Liver (tissue), 9 donors: ENCODE results near the gene ZNF267. TPM values are rescaled to one million over a fixed set of nuclear protein-coding genes. Genes with fewer than 3 reads are reported as not detected.

Experiments used
- DNase-seq: peaks from one replicate; pipeline ENCODE4 v3.0.0-alpha.2; 2017; ENCODE audit warnings: low spot score
- H3K27ac ChIP-seq, 2 donors: one replicate each; pipeline ENCODE4 v1.7.0; 2013; ENCODE audit warnings: inconsistent platforms in 2 of 2, low read length in 2 of 2, control low read depth in 1 of 2, low read depth in 1 of 2, mild to moderate bottlenecking in 1 of 2
- H3K27me3 ChIP-seq, 4 donors: one replicate each; pipeline versions ENCODE4 v1.6.1 to v1.7.0; 2013; ENCODE audit warnings: low read length in 3 of 4, inconsistent platforms in 1 of 4, mild to moderate bottlenecking in 1 of 4, moderate library complexity in 1 of 4; ENCODE audit not compliant: control insufficient read depth in 4 of 4, insufficient read depth in 4 of 4
- H3K36me3 ChIP-seq, 4 donors: one replicate each; pipeline versions ENCODE4 v1.6.1 to v1.7.0; 2013; ENCODE audit warnings: low read length in 3 of 4, mild to moderate bottlenecking in 3 of 4, low read depth in 1 of 4, moderate library complexity in 1 of 4; ENCODE audit not compliant: control insufficient read depth in 4 of 4, insufficient read depth in 3 of 4
- H3K4me1 ChIP-seq, 4 donors: one replicate each; pipeline versions ENCODE4 v1.6.1 to v1.7.0; 2013; ENCODE audit warnings: low read length in 3 of 4, mild to moderate bottlenecking in 3 of 4, moderate library complexity in 1 of 4; ENCODE audit not compliant: control insufficient read depth in 4 of 4, insufficient read depth in 4 of 4
- H3K4me3 ChIP-seq, 3 donors: one replicate each; pipeline versions ENCODE4 v1.6.1 to v1.7.0; 2013; ENCODE audit warnings: low read length in 3 of 3, control low read depth in 1 of 3, low read depth in 1 of 3, mild to moderate bottlenecking in 1 of 3
- H3K9ac ChIP-seq, 2 donors: one replicate each; pipeline ENCODE4 v1.7.0; 2013; ENCODE audit warnings: low read length in 2 of 2, mild to moderate bottlenecking in 2 of 2, moderate library complexity in 2 of 2, control low read depth in 1 of 2, low read depth in 1 of 2
- H3K9me3 ChIP-seq, 4 donors: one replicate each; pipeline versions ENCODE4 v1.6.1 to v1.7.0; 2013; ENCODE audit warnings: low read length in 3 of 4; ENCODE audit not compliant: control insufficient read depth in 4 of 4
- ATF3 ChIP-seq: IDR thresholded peaks from 2 replicates; pipeline ENCODE4 v1.6.1; 2016; ENCODE audit warnings: antibody characterized with exemption
- FOXA1 ChIP-seq: IDR thresholded peaks from 2 replicates; pipeline ENCODE4 v1.6.1; 2016; ENCODE audit warnings: antibody characterized with exemption
- JUND ChIP-seq, 2 donors: IDR thresholded peaks; 2 replicates each; pipeline ENCODE4 v1.6.1; 2016; ENCODE audit warnings: antibody characterized with exemption in 2 of 2
- REST ChIP-seq: IDR thresholded peaks from 2 replicates; pipeline ENCODE4 v1.6.1; 2016; ENCODE audit warnings: antibody characterized with exemption, mild to moderate bottlenecking
- RXRA ChIP-seq, 2 donors: IDR thresholded peaks; 2 replicates each; pipeline ENCODE4 v1.6.1; 2017 to 2018; ENCODE audit warnings: antibody characterized with exemption in 2 of 2, mild to moderate bottlenecking in 1 of 2
- SP1 ChIP-seq: IDR thresholded peaks from 2 replicates; pipeline ENCODE4 v1.6.1; 2018; ENCODE audit warnings: antibody characterized with exemption, mild to moderate bottlenecking
- WGBS: extraction: QIAGEN DNeasy Blood & Tissue Kit; methylation state at CpG from one replicate; pipeline ENCODE4 v1.1.7; 2013; 5-methylcytosine and 5-hydroxymethylcytosine counted together
- polyA plus RNA-seq, 2 donors: library from polyadenylated mRNA; stranded (reverse) in 1 of 2; unstranded in 1 of 2; fragments of 200-250 nt in 1 of 2; fragments of >200 nt in 1 of 2; fragmentation: Nextera tagmentation in 1 of 2; extraction: Ambion mirVana in 1 of 2; gene quantifications; one replicate each; pipeline versions ENCODE4 v1.2.1 to v1.2.3, GENCODE V29; 2013 to 2015
- total RNA-seq, 2 donors: library from RNA; depleted of rRNA; stranded (reverse); fragments of >200 nt; gene quantifications; one replicate each; pipeline ENCODE4 v1.2.3, GENCODE V29; 2014
- donor health status: healthy.
- donor health status: healthy.
- donor health status: healthy.
- donor health status: healthy.
- donor health status: healthy.

ZNF267 gene
- total and polyA plus RNA-seq, 4 donors: 1.9 to 9.0 (median 3.7) TPM

- TF ChIP-seq FOXA1: no peak
- Histone ChIP-seq H3K27me3 (no peaks in the 10 kb centered on the region), H3K9ac (no peak overlapping the region)
Observed at GRCh38 chr16:31876951-31877828, 3.6 kb downstream of the ZNF267 start.

GRCh38 chr16:31877876-31878642, 4.5 kb downstream of the ZNF267 start:
- WGBS: 91% methylated on average over 9 of the region's 9 CpGs
- DNase-seq: no peak
- H3K27ac ChIP-seq: peak overlapping the region in 1 of 2 donors; percentile 34
- H3K9me3 ChIP-seq: no peaks in the 10 kb centered on the region
- H3K4me3 ChIP-seq: no peak overlapping the region
- TF ChIP-seq SP1: no peak
- H3K27me3 ChIP-seq: no peaks in the 10 kb centered on the region
- peaks cover 0 to 4% (median 2%) of the 10 kb centered on the region in 4 donors for H3K36me3 ChIP-seq
- no peak overlapping the region for H3K9ac ChIP-seq
- H3K4me1 ChIP-seq: peaks cover 0 to 12% (median 3%) of the 10 kb centered on the region in 4 donors

More at GRCh38 chr16:31876951-31877828, 3.6 kb downstream of the ZNF267 start:
- WGBS: 58% methylated on average over 5 of the region's 5 CpGs
- H3K9me3 ChIP-seq: no peaks in the 10 kb centered on the region
- peaks cover 0 to 14% (median 3%) of the 10 kb centered on the region in 4 donors for H3K4me1 ChIP-seq
- H3K4me3 ChIP-seq: no peak overlapping the region
- peak overlapping the region in 1 of 2 donors; percentile 23 for H3K27ac ChIP-seq
- peaks cover 0 to 4% (median 2%) of the 10 kb centered on the region in 4 donors for H3K36me3 ChIP-seq
- no peak for DNase-seq

- no peak overlapping the region for H3K9ac ChIP-seq
- DNase-seq: no peak
- no peaks in the 10 kb centered on the region for H3K27me3 ChIP-seq
- peaks cover under 1 to 4% (median 2%) of the 10 kb centered on the region in 4 donors for H3K36me3 ChIP-seq
- H3K4me1 ChIP-seq: peaks cover 0 to 6% (median 1%) of the 10 kb centered on the region in 4 donors
- no peak overlapping the region for H3K4me3 ChIP-seq
- TF ChIP-seq RXRA (IDR thresholded peaks at IDR 0.05) (no peak), REST (no peak)
- 60% methylated on average over 1 of the region's 1 CpG for WGBS
- H3K27ac ChIP-seq: peak overlapping the region; percentile 39 to 47
- H3K9me3 ChIP-seq: no peaks in the 10 kb centered on the region
Observed at GRCh38 chr16:31879937-31880321, 6.3 kb downstream of the ZNF267 start.

- DNase-seq: no peak
- 74% methylated on average over 3 of the region's 3 CpGs for WGBS
- H3K4me1 ChIP-seq: peaks cover 0 to 3% (median 0%) of the 10 kb centered on the region in 4 donors
- peak overlapping the region; percentile 39 to 47 for H3K27ac ChIP-seq
- no peak for TF ChIP-seq ATF3
- peak; percentile 85 to 86 for TF ChIP-seq JUND (IDR thresholded peaks at IDR 0.05)
- H3K4me3 ChIP-seq: no peak overlapping the region
- H3K27me3 ChIP-seq: no peaks in the 10 kb centered on the region
- no peaks in the 10 kb centered on the region for H3K9me3 ChIP-seq
- H3K9ac ChIP-seq: no peak overlapping the region
- H3K36me3 ChIP-seq: peaks cover 3 to 8% (median 6%) of the 10 kb centered on the region in 4 donors
Observed at GRCh38 chr16:31880322-31880979, 6.8 kb downstream of the ZNF267 start.
